HCT116 (cell line): ENCODE data around the gene NAA16. TPM values are rescaled to one million over a fixed set of nuclear protein-coding genes. Genes with fewer than 3 reads are reported as not detected.

Source experiments
- ATAC-seq: fragments of 200-7000 bp; cut with Tn5 transposase; 2 replicates; pipeline ENCODE4 v1.9.1; 2020; ENCODE audit warnings: mild to moderate bottlenecking, moderate library complexity
- BruUV-seq: library from RNA; stranded (reverse); fragments of 400-500 nt; replicated peaks from 2 replicates; lab custom pipeline; 2021; lab: Mats Ljungman, UMichigan
- CTCF ChIA-PET: fragments of 300-600 bp; sonication (Branson Sonifier 250); formaldehyde crosslinking; loops from one replicate; lab custom pipeline; 2021; ENCODE audit warnings: antibody characterized with exemption; lab: Charles Lee
- POLR2A ChIA-PET: fragments of 300-600, 350-600 bp; sonication (Branson Sonifier 250); formaldehyde crosslinking; loops from one replicate; lab custom pipeline; 2021; ENCODE audit warnings: antibody characterized with exemption; lab: Charles Lee
- RAD21 ChIA-PET, 2 experiments: fragments of 300-600 bp; sonication (Branson Sonifier 250); formaldehyde crosslinking; loops; one replicate each; lab custom pipeline; 2023; ENCODE audit warnings: low total read pairs in 2 of 2; ENCODE audit not compliant: uncharacterized antibody in 2 of 2, unreplicated experiment in 2 of 2, low non-redundant PET in 1 of 2; lab: Charles Lee
- DNase-seq: peaks from one replicate; pipeline ENCODE4 v3.0.0-alpha.2; 2010; ENCODE audit warnings: low read depth, low spot score
- H2AFZ ChIP-seq: fragments of 200-600 bp; shearing (Covaris generic), sonication (generic); 2 replicates; pipeline ENCODE4 v1.6.1; 2017; ENCODE audit warnings: low read depth, mixed run types, mixed read lengths, antibody characterized with exemption, low read length; ENCODE audit not compliant: poor library complexity, severe bottlenecking
- H3K27ac ChIP-seq: 2 replicates; pipeline ENCODE4 v1.5.1; 2012; ENCODE audit warnings: low read depth, low read length
- H3K27me3 ChIP-seq: fragments of 200-600 bp; sonication (generic); 2 replicates; pipeline ENCODE4 v1.6.1; 2016; ENCODE audit warnings: mixed run types, low read length, mixed read lengths; ENCODE audit not compliant: insufficient read depth
- H3K36me3 ChIP-seq, 2 experiments: fragments of 200-500 bp in 1 of 2; fragments of 200-600 bp in 1 of 2; sonication (Bioruptor generic) in 1 of 2; sonication (generic) in 1 of 2; 2 replicates each; pipeline versions ENCODE4 v1.5.1 to v1.6.1; 2014 to 2016; ENCODE audit warnings: low read length in 2 of 2, inconsistent platforms in 1 of 2, mixed read lengths in 1 of 2, mixed run types in 1 of 2; ENCODE audit not compliant: insufficient read depth in 2 of 2, control insufficient read depth in 1 of 2
- H3K4me1 ChIP-seq, 2 experiments: fragments of 200-600 bp in 1 of 2; sonication (generic) in 1 of 2; 2 replicates each; pipeline versions ENCODE4 v1.5.1 to v1.6.1; 2012 to 2017; ENCODE audit warnings: low read length in 2 of 2, inconsistent platforms in 1 of 2, mild to moderate bottlenecking in 1 of 2, mixed read lengths in 1 of 2, mixed run types in 1 of 2, moderate library complexity in 1 of 2; ENCODE audit not compliant: insufficient read depth in 2 of 2, control insufficient read depth in 1 of 2
- H3K4me2 ChIP-seq: fragments of 200-600 bp; sonication (generic); 2 replicates; pipeline ENCODE4 v1.6.1; 2017; ENCODE audit warnings: mixed run types, low read length, mixed read lengths
- H3K4me3 ChIP-seq, 2 experiments: fragments of 200-600 bp in 1 of 2; sonication (generic) in 1 of 2; replicated peaks in 1 of 2; 2 replicates each; pipeline ENCODE4 v1.5.1; 2011 to 2016; ENCODE audit warnings: low read length in 2 of 2, control low read depth in 1 of 2, low read depth in 1 of 2, mild to moderate bottlenecking in 1 of 2, mixed read lengths in 1 of 2, mixed run types in 1 of 2
- H3K79me2 ChIP-seq: fragments of 200-600 bp; sonication (generic); 2 replicates; pipeline ENCODE4 v1.6.1; 2017; ENCODE audit warnings: mild to moderate bottlenecking, mixed run types, low read length, moderate library complexity, mixed read lengths; ENCODE audit not compliant: insufficient read depth
- H3K9ac ChIP-seq: fragments of 200-600 bp; sonication (generic); 2 replicates; pipeline ENCODE4 v1.6.1; 2016; ENCODE audit warnings: low read length, mixed read lengths
- H3K9me2 ChIP-seq: fragments of 200-600 bp; sonication (generic), shearing (Covaris generic); 2 replicates; pipeline ENCODE4 v1.6.1; 2017; ENCODE audit warnings: mixed run types, mild to moderate bottlenecking, moderate library complexity; ENCODE audit not compliant: insufficient read depth
- H3K9me3 ChIP-seq, 2 experiments: fragments of 200-500 bp in 1 of 2; fragments of 200-600 bp in 1 of 2; sonication (Bioruptor generic) in 1 of 2; sonication (generic) in 1 of 2; 2 replicates each; pipeline ENCODE4 v1.6.1; 2014 to 2017; ENCODE audit warnings: low read length in 2 of 2, mixed read lengths in 2 of 2, inconsistent platforms in 1 of 2, low read depth in 1 of 2, mild to moderate bottlenecking in 1 of 2, mixed run types in 1 of 2, moderate library complexity in 1 of 2; ENCODE audit not compliant: control insufficient read depth in 1 of 2, insufficient read depth in 1 of 2
- H4K20me1 ChIP-seq: fragments of 200-600 bp; sonication (generic), shearing (Covaris generic); 2 replicates; pipeline ENCODE4 v1.6.1; 2017; ENCODE audit warnings: mixed run types, mild to moderate bottlenecking, moderate library complexity; ENCODE audit not compliant: insufficient read depth
- CBX3 ChIP-seq: IDR thresholded peaks from 2 replicates; pipeline ENCODE4 v1.6.1; 2012; ENCODE audit warnings: low read depth
- CEBPB ChIP-seq: IDR thresholded peaks from 2 replicates; pipeline ENCODE4 v1.6.1; 2012; ENCODE audit warnings: low read depth
- ELF1 ChIP-seq: IDR thresholded peaks from 2 replicates; pipeline ENCODE4 v1.6.1; 2012; ENCODE audit warnings: low read depth, borderline replicate concordance
- EZH2 ChIP-seq: fragments of 200-600 bp; sonication (generic); IDR thresholded peaks from 2 replicates; pipeline ENCODE4 v1.6.1; 2017; ENCODE audit warnings: antibody characterized with exemption, mixed run types
- EZH2phosphoT487 ChIP-seq: fragments of 200-600 bp; IDR thresholded peaks from 2 replicates; pipeline ENCODE4 v1.6.1; 2018; ENCODE audit warnings: antibody characterized with exemption, borderline replicate concordance
- FOSL1 ChIP-seq: IDR thresholded peaks from 2 replicates; pipeline ENCODE4 v1.6.1; 2012; ENCODE audit warnings: low read depth
- JUND ChIP-seq: IDR thresholded peaks from 2 replicates; pipeline ENCODE4 v1.6.1; 2012
- POLR2A ChIP-seq: IDR thresholded peaks from 2 replicates; pipeline ENCODE4 v1.7.0; 2011; ENCODE audit warnings: borderline replicate concordance; ENCODE audit not compliant: insufficient read depth, insufficient read length; ENCODE audit errors: extremely low read depth
- POLR2AphosphoS5 ChIP-seq: IDR thresholded peaks from 2 replicates; pipeline ENCODE4 v1.6.1; 2011; ENCODE audit warnings: mild to moderate bottlenecking, low read depth, low read length, moderate library complexity
- SIN3A ChIP-seq: IDR thresholded peaks from 2 replicates; pipeline ENCODE4 v1.6.1; 2012; ENCODE audit warnings: low read depth
- SP1 ChIP-seq: IDR thresholded peaks from 2 replicates; pipeline ENCODE4 v1.6.1; 2012; ENCODE audit warnings: low read depth
- SRF ChIP-seq: IDR thresholded peaks from 2 replicates; pipeline ENCODE4 v1.6.1; 2012; ENCODE audit warnings: low read depth
- TCF7L2 ChIP-seq: IDR thresholded peaks from 2 replicates; pipeline ENCODE4 v1.7.0; 2011; ENCODE audit warnings: borderline replicate concordance, inconsistent platforms; ENCODE audit not compliant: insufficient read depth, insufficient read length; ENCODE audit errors: extremely low read depth
- YY1 ChIP-seq: IDR thresholded peaks from 2 replicates; pipeline ENCODE4 v1.6.1; 2011; ENCODE audit warnings: low read length, low read depth, moderate library complexity, mild to moderate bottlenecking; ENCODE audit not compliant: insufficient replicate concordance; ENCODE audit errors: extremely low read depth
- ZNF274 ChIP-seq: fragments of 200-500 bp; sonication (Bioruptor generic); IDR thresholded peaks from 2 replicates; pipeline ENCODE4 v1.6.1; 2014; ENCODE audit warnings: mild to moderate bottlenecking, low read depth, low read length, inconsistent platforms
- intact Hi-C: fragments of 100-400 bp; cut with micrococcal nuclease; formaldehyde crosslinking; loops from 2 replicates; pipeline ENCODE4 v1.10.0; 2022
- total RNA-seq: library from RNA; stranded (reverse); gene quantifications from one replicate; pipeline ENCODE4 v1.2.1, GENCODE V29; 2021; ENCODE audit not compliant: unreplicated experiment
- TF ChIP-seq, protein P1 (sequence below): IDR thresholded peaks from 2 replicates; pipeline ENCODE4 v1.6.1; 2012
- TF ChIP-seq, protein P2 (sequence below), 3 experiments: fragments of 200-600 bp in 1 of 3; sonication (generic) in 1 of 3; IDR thresholded peaks in 2 of 3; conservative IDR thresholded peaks in 1 of 3; 2 replicates each; pipeline ENCODE4 v1.5.1; 2012 to 2017; ENCODE audit warnings: low read depth in 2 of 3, low read length in 2 of 3, antibody characterized with exemption in 1 of 3, borderline replicate concordance in 1 of 3, control low read depth in 1 of 3, mild to moderate bottlenecking in 1 of 3, mixed read lengths in 1 of 3, mixed run types in 1 of 3, moderate library complexity in 1 of 3; ENCODE audit not compliant: insufficient read depth in 1 of 3
- TF ChIP-seq, protein P3 (sequence below): IDR thresholded peaks from 2 replicates; pipeline ENCODE4 v1.6.1; 2011; ENCODE audit warnings: mild to moderate bottlenecking, low read length, moderate library complexity; ENCODE audit not compliant: insufficient replicate concordance; ENCODE audit errors: extremely low read depth
- TF ChIP-seq, protein P4 (sequence below): IDR thresholded peaks from 2 replicates; pipeline ENCODE4 v1.6.1; 2012
- TF ChIP-seq, protein P5 (sequence below): IDR thresholded peaks from 2 replicates; pipeline ENCODE4 v1.6.1; 2012; ENCODE audit warnings: low read depth

NAA16 gene
- total RNA-seq, 1 experiment from 2014 or later: 19.1 TPM

DNA sequence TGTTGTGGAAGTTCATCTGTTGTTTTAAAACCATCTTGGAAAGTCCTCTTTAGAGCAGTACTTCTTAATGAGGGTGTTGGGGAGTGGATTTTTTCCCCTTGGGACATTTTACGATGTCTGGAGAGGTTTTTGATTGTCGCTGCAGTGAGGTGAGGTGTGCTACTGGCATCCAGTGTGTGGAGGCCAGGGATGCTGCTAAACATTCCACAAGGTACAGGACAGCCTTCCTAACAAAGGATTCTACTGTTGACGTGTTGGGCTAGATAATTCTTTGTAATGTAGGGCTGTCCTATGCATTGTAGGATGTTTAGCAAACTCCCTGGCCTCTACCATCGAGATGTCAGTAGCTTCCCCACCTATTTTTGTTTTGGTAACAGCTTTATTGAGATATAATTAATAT is 33.3 kb downstream of the NAA16 start:
- Histone ChIP-seq H3K36me3 (peaks cover 8% of the 10 kb centered on the region in 2 experiments; a peak in 3 of 4 replicates), H2AFZ (no peak overlapping the region), H3K9ac (no peak overlapping the region), H3K4me3 (no peak overlapping the region), H3K9me3 (no peaks in the 10 kb centered on the region), H3K27me3 (no peaks in the 10 kb centered on the region), H4K20me1 (no peaks in the 10 kb centered on the region), H3K9me2 (no peaks in the 10 kb centered on the region), H3K4me1 (no peaks in the 10 kb centered on the region), H3K79me2 (peaks cover 39% of the 10 kb centered on the region), H3K4me2 (no peak overlapping the region), H3K27ac (no peak overlapping the region)
- RAD21 ChIA-PET: no interaction called here
- POLR2A ChIA-PET: no interaction called here
- CTCF ChIA-PET: no interaction called here
- ATAC-seq (no peak), DNase-seq (no peak)
- no TSS peak for BruUV-seq
- intact Hi-C loops: no loop called here
- TF ChIP-seq JUND: no peak
- TF ChIP-seq POLR2AphosphoS5: no peak
- no peak for TF ChIP-seq SP1
- TF ChIP-seq FOSL1: no peak
- TF ChIP-seq, protein P1, sequence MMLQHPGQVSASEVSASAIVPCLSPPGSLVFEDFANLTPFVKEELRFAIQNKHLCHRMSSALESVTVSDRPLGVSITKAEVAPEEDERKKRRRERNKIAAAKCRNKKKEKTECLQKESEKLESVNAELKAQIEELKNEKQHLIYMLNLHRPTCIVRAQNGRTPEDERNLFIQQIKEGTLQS: no peak
- TF ChIP-seq, protein P2, sequence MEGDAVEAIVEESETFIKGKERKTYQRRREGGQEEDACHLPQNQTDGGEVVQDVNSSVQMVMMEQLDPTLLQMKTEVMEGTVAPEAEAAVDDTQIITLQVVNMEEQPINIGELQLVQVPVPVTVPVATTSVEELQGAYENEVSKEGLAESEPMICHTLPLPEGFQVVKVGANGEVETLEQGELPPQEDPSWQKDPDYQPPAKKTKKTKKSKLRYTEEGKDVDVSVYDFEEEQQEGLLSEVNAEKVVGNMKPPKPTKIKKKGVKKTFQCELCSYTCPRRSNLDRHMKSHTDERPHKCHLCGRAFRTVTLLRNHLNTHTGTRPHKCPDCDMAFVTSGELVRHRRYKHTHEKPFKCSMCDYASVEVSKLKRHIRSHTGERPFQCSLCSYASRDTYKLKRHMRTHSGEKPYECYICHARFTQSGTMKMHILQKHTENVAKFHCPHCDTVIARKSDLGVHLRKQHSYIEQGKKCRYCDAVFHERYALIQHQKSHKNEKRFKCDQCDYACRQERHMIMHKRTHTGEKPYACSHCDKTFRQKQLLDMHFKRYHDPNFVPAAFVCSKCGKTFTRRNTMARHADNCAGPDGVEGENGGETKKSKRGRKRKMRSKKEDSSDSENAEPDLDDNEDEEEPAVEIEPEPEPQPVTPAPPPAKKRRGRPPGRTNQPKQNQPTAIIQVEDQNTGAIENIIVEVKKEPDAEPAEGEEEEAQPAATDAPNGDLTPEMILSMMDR (IDR thresholded peaks at IDR 0.05 in 2 of 3, conservative IDR thresholded peaks at IDR 0.05 in 1 of 3; ENCODE audit: borderline replicate concordance in 1 of 3, insufficient read depth in 1 of 3, low read depth in 2 of 3, low read length in 2 of 3): no peak
- TF ChIP-seq, protein P3, sequence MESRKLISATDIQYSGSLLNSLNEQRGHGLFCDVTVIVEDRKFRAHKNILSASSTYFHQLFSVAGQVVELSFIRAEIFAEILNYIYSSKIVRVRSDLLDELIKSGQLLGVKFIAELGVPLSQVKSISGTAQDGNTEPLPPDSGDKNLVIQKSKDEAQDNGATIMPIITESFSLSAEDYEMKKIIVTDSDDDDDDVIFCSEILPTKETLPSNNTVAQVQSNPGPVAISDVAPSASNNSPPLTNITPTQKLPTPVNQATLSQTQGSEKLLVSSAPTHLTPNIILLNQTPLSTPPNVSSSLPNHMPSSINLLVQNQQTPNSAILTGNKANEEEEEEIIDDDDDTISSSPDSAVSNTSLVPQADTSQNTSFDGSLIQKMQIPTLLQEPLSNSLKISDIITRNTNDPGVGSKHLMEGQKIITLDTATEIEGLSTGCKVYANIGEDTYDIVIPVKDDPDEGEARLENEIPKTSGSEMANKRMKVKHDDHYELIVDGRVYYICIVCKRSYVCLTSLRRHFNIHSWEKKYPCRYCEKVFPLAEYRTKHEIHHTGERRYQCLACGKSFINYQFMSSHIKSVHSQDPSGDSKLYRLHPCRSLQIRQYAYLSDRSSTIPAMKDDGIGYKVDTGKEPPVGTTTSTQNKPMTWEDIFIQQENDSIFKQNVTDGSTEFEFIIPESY: no peak
- no peak for TF ChIP-seq POLR2A
- TF ChIP-seq EZH2: no peak
- TF ChIP-seq SIN3A: no peak
- TF ChIP-seq CBX3: no peak
- no peak for TF ChIP-seq YY1
- no peak for TF ChIP-seq ELF1
- TF ChIP-seq, protein P4, sequence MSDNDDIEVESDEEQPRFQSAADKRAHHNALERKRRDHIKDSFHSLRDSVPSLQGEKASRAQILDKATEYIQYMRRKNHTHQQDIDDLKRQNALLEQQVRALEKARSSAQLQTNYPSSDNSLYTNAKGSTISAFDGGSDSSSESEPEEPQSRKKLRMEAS: no peak
- TF ChIP-seq, protein P5, sequence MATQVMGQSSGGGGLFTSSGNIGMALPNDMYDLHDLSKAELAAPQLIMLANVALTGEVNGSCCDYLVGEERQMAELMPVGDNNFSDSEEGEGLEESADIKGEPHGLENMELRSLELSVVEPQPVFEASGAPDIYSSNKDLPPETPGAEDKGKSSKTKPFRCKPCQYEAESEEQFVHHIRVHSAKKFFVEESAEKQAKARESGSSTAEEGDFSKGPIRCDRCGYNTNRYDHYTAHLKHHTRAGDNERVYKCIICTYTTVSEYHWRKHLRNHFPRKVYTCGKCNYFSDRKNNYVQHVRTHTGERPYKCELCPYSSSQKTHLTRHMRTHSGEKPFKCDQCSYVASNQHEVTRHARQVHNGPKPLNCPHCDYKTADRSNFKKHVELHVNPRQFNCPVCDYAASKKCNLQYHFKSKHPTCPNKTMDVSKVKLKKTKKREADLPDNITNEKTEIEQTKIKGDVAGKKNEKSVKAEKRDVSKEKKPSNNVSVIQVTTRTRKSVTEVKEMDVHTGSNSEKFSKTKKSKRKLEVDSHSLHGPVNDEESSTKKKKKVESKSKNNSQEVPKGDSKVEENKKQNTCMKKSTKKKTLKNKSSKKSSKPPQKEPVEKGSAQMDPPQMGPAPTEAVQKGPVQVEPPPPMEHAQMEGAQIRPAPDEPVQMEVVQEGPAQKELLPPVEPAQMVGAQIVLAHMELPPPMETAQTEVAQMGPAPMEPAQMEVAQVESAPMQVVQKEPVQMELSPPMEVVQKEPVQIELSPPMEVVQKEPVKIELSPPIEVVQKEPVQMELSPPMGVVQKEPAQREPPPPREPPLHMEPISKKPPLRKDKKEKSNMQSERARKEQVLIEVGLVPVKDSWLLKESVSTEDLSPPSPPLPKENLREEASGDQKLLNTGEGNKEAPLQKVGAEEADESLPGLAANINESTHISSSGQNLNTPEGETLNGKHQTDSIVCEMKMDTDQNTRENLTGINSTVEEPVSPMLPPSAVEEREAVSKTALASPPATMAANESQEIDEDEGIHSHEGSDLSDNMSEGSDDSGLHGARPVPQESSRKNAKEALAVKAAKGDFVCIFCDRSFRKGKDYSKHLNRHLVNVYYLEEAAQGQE: no peak
- TF ChIP-seq ZNF274: no peak
- TF ChIP-seq EZH2phosphoT487: no peak
- TF ChIP-seq SRF: no peak
- TF ChIP-seq TCF7L2: no peak
- no peak for TF ChIP-seq CEBPB
